ENCODE measurements around the gene HYAL3. TPM values are rescaled to one million over a fixed set of nuclear protein-coding genes. Genes with fewer than 3 reads are reported as not detected.

The HYAL3 gene
- total RNA-seq, 2 experiments from 2014 or later = 3.0 to 3.2 TPM

DNA sequence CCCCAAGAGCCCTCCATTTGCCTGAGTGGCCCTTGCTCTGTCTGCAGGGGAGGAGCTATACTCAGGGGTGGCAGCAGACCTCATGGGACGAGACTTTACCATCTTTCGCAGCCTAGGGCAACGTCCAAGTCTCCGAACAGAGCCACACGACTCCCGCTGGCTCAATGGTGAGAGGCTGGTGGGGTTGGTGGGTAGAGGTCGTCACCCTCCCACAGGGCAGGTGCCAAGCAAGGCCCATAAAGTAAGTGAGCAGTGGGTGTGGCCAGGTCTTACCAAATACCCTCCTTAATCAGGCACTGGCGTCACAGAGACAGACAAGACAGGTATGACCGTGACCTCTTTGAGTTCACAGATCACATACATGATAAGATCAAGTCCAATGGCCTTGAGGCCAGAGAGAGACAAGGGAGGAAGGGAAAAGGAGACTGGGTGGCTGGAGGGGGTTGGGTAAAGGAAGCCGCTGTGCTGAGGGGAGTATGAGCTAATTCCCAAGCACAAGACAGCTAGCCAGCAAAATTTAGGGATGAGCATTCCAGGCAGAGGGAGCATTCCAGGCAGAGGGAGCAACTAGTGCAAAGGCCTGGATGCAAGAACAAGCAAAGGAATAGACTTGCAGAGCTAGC, 27.8 kb downstream of the HYAL3 start:
- ChIA-PET CTCF (interaction anchor here (1.0 to 1.4 kb wide), 3 partner anchors 25 to 77 kb away, joined by 4 read pairs; no protein-coding TSS in a partner anchor), POLR2A (no interaction called here)
- Histone ChIP-seq H3K36me3 (ENCODE audit: insufficient read depth, low read length) (no peaks in the 10 kb centered on the region), H3K27ac (ENCODE audit: low read depth in 1 of 2, low read length in 2 of 2) (no peak overlapping the region), H3K27me3 (ENCODE audit: control insufficient read depth in 1 of 2, insufficient read depth in 2 of 2, low read length in 2 of 2) (peaks cover 33 to 34% of the 10 kb centered on the region in 2 experiments), H3K9me3 (ENCODE audit: control insufficient read depth in 1 of 2, insufficient read depth in 1 of 2, low read length in 2 of 2) (peaks cover 0 to 10% of the 10 kb centered on the region in 2 experiments), H3K4me3 (ENCODE audit: low read length) (no peak overlapping the region), H3K4me1 (ENCODE audit: insufficient read depth, low read length) (peaks cover 38% of the 10 kb centered on the region)
- no peaks in the 10 kb centered on the region for H3K36me3 Mint-ChIP-seq (ENCODE audit: low read depth)
- DNase-seq = no peak
- H3K27ac Mint-ChIP-seq = no peak overlapping the region
- intact Hi-C loops (cut with DNase I, micrococcal nuclease) = loop anchor here in 1 of 2 experiments (10.0 kb wide), 1 partner anchor 273 kb away; no protein-coding TSS in a partner anchor
- peaks cover 30% of the 10 kb centered on the region for H3K4me1 Mint-ChIP-seq (ENCODE audit: low read depth)
- peaks cover 41% of the 10 kb centered on the region for H3K27me3 Mint-ChIP-seq
- TF ChIP-seq, protein P1, sequence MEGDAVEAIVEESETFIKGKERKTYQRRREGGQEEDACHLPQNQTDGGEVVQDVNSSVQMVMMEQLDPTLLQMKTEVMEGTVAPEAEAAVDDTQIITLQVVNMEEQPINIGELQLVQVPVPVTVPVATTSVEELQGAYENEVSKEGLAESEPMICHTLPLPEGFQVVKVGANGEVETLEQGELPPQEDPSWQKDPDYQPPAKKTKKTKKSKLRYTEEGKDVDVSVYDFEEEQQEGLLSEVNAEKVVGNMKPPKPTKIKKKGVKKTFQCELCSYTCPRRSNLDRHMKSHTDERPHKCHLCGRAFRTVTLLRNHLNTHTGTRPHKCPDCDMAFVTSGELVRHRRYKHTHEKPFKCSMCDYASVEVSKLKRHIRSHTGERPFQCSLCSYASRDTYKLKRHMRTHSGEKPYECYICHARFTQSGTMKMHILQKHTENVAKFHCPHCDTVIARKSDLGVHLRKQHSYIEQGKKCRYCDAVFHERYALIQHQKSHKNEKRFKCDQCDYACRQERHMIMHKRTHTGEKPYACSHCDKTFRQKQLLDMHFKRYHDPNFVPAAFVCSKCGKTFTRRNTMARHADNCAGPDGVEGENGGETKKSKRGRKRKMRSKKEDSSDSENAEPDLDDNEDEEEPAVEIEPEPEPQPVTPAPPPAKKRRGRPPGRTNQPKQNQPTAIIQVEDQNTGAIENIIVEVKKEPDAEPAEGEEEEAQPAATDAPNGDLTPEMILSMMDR (IDR thresholded peaks at IDR 0.05) = no peak
- H3K9me3 Mint-ChIP-seq = no peaks in the 10 kb centered on the region
- H3K4me3 Mint-ChIP-seq = no peak overlapping the region
- no peak for ATAC-seq (ENCODE audit: poor library complexity)

DNA sequence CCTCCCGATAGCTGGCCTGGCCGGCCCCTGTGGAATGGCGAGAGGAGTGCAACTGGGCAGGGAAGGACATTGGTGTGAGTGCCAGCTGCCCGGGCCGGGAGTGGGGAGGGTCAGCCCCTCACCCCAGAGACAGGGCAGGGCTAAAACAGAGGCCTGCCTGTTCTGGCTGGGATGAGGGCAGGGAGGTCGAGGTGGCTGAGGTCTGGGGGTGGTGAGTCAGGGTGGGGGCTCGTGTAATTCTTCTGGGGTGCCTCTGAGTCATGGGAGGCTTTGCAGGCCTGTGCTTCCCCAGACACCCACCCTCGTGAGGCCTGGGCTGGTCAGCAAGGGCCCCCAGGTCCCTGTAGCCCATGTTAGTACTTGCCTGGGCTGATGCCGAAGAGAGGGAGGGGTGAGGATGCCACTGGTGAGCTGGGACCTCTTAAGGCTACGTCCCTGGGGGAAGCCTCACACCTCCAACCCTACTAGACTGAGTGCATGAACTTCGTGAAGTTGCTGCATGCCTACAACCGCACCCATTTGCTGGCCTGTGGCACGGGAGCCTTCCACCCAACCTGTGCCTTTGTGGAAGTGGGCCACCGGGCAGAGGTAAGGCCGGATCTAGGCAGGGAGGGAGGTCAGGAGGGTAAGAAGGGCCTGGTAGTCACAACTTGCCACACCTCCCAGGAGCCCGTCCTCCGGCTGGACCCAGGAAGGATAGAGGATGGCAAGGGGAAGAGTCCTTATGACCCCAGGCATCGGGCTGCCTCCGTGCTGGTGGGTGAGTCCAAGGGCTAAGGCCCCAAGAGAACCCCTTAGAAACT, 28.6 kb downstream of the HYAL3 start:
- POLR2A ChIA-PET = no interaction called here
- H3K4me1 Mint-ChIP-seq (ENCODE audit: low read depth) = peaks cover 25% of the 10 kb centered on the region
- no peak overlapping the region for H3K27ac ChIP-seq (ENCODE audit: low read depth in 1 of 2, low read length in 2 of 2)
- H3K36me3 Mint-ChIP-seq (ENCODE audit: low read depth) = no peaks in the 10 kb centered on the region
- CTCF ChIA-PET = interaction anchor here (0.6 to 1.3 kb wide), 2 partner anchors 24 to 252 kb away, joined by 4 to 5 read pairs; no protein-coding TSS in a partner anchor
- intact Hi-C loops (cut with DNase I, micrococcal nuclease) = loop anchor here in 1 of 2 experiments (10.0 kb wide), 1 partner anchor 274 kb away; no protein-coding TSS in a partner anchor
- H3K36me3 ChIP-seq (ENCODE audit: insufficient read depth, low read length) = no peaks in the 10 kb centered on the region
- ATAC-seq (ENCODE audit: poor library complexity) (no peak), DNase-seq (no peak)
- no peaks in the 10 kb centered on the region for H3K9me3 Mint-ChIP-seq
- peaks cover 0 to 10% of the 10 kb centered on the region in 2 experiments for H3K9me3 ChIP-seq (ENCODE audit: control insufficient read depth in 1 of 2, insufficient read depth in 1 of 2, low read length in 2 of 2)
- TF ChIP-seq, protein P1 (IDR thresholded peaks at IDR 0.05) = no peak
- no peak overlapping the region for H3K4me3 Mint-ChIP-seq
- H3K27ac Mint-ChIP-seq = no peak overlapping the region
- no peak overlapping the region for H3K4me3 ChIP-seq (ENCODE audit: low read length)
- peaks cover 30% of the 10 kb centered on the region for H3K4me1 ChIP-seq (ENCODE audit: insufficient read depth, low read length)
- H3K27me3 ChIP-seq (ENCODE audit: control insufficient read depth in 1 of 2, insufficient read depth in 2 of 2, low read length in 2 of 2) = peaks cover 25 to 35% of the 10 kb centered on the region in 2 experiments
- H3K27me3 Mint-ChIP-seq = peaks cover 38% of the 10 kb centered on the region

DNA sequence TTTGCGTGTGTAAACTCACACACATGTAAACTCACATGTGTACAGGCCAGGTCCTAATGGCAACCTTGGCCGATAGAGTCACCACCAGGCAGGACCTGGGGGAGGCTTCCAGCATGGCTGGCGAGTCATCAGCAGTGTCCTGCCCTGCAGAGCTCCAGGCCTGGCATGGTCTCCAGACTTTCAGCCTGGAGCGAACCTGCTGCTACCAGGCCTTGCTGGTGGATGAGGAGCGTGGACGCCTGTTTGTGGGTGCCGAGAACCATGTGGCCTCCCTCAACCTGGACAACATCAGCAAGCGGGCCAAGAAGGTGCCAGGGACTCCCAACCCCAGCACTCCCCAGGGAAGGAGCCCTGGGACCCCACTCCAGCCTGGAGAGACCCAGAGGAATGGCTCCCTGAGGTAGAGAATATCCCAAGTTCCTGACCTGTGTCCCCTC, 29.2 kb downstream of the HYAL3 start:
- Histone ChIP-seq H3K27ac (ENCODE audit: low read depth in 1 of 2, low read length in 2 of 2) (no peak overlapping the region), H3K36me3 (ENCODE audit: insufficient read depth, low read length) (no peaks in the 10 kb centered on the region), H3K4me1 (ENCODE audit: insufficient read depth, low read length) (peaks cover 24% of the 10 kb centered on the region), H3K9me3 (ENCODE audit: control insufficient read depth in 1 of 2, insufficient read depth in 1 of 2, low read length in 2 of 2) (peaks cover 0 to 6% of the 10 kb centered on the region in 2 experiments), H3K4me3 (ENCODE audit: low read length) (no peak overlapping the region), H3K27me3 (ENCODE audit: control insufficient read depth in 1 of 2, insufficient read depth in 2 of 2, low read length in 2 of 2) (peaks cover 19 to 28% of the 10 kb centered on the region in 2 experiments)
- no peaks in the 10 kb centered on the region for H3K9me3 Mint-ChIP-seq
- ChIA-PET CTCF (interaction anchor here (0.6 kb wide), 1 partner anchor 253 kb away, joined by 5 read pairs; no protein-coding TSS in a partner anchor), POLR2A (no interaction called here)
- no peak for DNase-seq
- peaks cover 32% of the 10 kb centered on the region for H3K27me3 Mint-ChIP-seq
- ATAC-seq (ENCODE audit: poor library complexity) = no peak
- H3K4me1 Mint-ChIP-seq (ENCODE audit: low read depth) = peaks cover 18% of the 10 kb centered on the region
- TF ChIP-seq, protein P1 (IDR thresholded peaks at IDR 0.05) = no peak
- H3K27ac Mint-ChIP-seq = no peak overlapping the region
- H3K4me3 Mint-ChIP-seq = no peak overlapping the region
- intact Hi-C loops (cut with DNase I, micrococcal nuclease) = loop anchor here in 1 of 2 experiments (10.0 kb wide), 1 partner anchor 275 kb away; no protein-coding TSS in a partner anchor
- H3K36me3 Mint-ChIP-seq (ENCODE audit: low read depth) = no peaks in the 10 kb centered on the region
